HG02973 (cell line): ENCODE measurements around the gene MAP3K8.

Source experiments
- ATAC-seq: cut with Tn5 transposase; IDR thresholded peaks from one replicate; pipeline ENCODE4 v1.9.1; 2021; ENCODE audit warnings: moderate library complexity; ENCODE audit not compliant: unreplicated experiment

The MAP3K8 gene

GRCh38 chr10:30488316-30488715 lies 54.3 kb downstream of the MAP3K8 start:
- no peak for ATAC-seq

GRCh38 chr10:30489346-30489745 lies 55.4 kb downstream of the MAP3K8 start:
- ATAC-seq = no peak

- no peak for ATAC-seq
Measured at GRCh38 chr10:30490289-30491000, 56.5 kb downstream of the MAP3K8 start.

GRCh38 chr10:30491204-30491915 lies 57.4 kb downstream of the MAP3K8 start:
- ATAC-seq = no peak

- ATAC-seq = no peak
Measured at GRCh38 chr10:30491916-30492515, 58.0 kb downstream of the MAP3K8 start.

- ATAC-seq = peak; percentile 49
Measured at GRCh38 chr10:30493609-30494530, 59.9 kb downstream of the MAP3K8 start.

GRCh38 chr10:30494558-30494957 lies 60.6 kb downstream of the MAP3K8 start:
- no peak for ATAC-seq

- ATAC-seq = no peak
Measured at GRCh38 chr10:30495687-30496086, 61.7 kb downstream of the MAP3K8 start.

GRCh38 chr10:30499816-30500215 lies 65.8 kb downstream of the MAP3K8 start:
- no peak for ATAC-seq

GRCh38 chr10:30500534-30500933 lies 66.5 kb downstream of the MAP3K8 start:
- ATAC-seq = no peak

GRCh38 chr10:30500963-30501504 lies 67.0 kb downstream of the MAP3K8 start:
- no peak for ATAC-seq

GRCh38 chr10:30502266-30503060 lies 68.5 kb downstream of the MAP3K8 start:
- peak; percentile 53 for ATAC-seq

GRCh38 chr10:30503700-30504266 lies 69.8 kb downstream of the MAP3K8 start:
- ATAC-seq = no peak

GRCh38 chr10:30505543-30506298 lies 71.7 kb downstream of the MAP3K8 start:
- no peak for ATAC-seq

- ATAC-seq = no peak
Measured at GRCh38 chr10:30509508-30509907, 75.5 kb downstream of the MAP3K8 start.

GRCh38 chr10:30510184-30510931 lies 76.4 kb downstream of the MAP3K8 start:
- peak; percentile 84 for ATAC-seq

- ATAC-seq = peak; percentile 30
Measured at GRCh38 chr10:30510932-30511700, 77.1 kb downstream of the MAP3K8 start.
